Parathyroid adenoma (tissue), 2 donors: Measurements from ENCODE around the gene FEM1B.

Experiments used
- H2AFZ ChIP-seq: fragments of 300-600 bp; sonication (generic); one replicate; pipeline ENCODE4 v1.7.0; 2017; ENCODE audit warnings: antibody characterized with exemption, mild to moderate bottlenecking
- H3K27ac ChIP-seq: fragments of 300-600 bp; sonication (generic); one replicate; pipeline ENCODE4 v1.7.0; 2017
- H3K27me3 ChIP-seq: fragments of 300-600 bp; sonication (generic); one replicate; pipeline ENCODE4 v1.7.0; 2017; ENCODE audit warnings: low read length; ENCODE audit not compliant: control insufficient read depth, insufficient read depth
- H3K36me3 ChIP-seq: fragments of 300-600 bp; sonication (generic); one replicate; pipeline ENCODE4 v1.7.0; 2017; ENCODE audit warnings: low read length; ENCODE audit not compliant: control insufficient read depth, insufficient read depth
- H3K4me1 ChIP-seq: fragments of 300-600 bp; sonication (generic); one replicate; pipeline ENCODE4 v1.7.0; 2017; ENCODE audit warnings: control low read depth
- H3K4me2 ChIP-seq: fragments of 300-600 bp; sonication (generic); one replicate; pipeline ENCODE4 v1.7.0; 2017; ENCODE audit warnings: low read length
- H3K4me3 ChIP-seq: fragments of 300-600 bp; sonication (generic); one replicate; pipeline ENCODE4 v1.7.0; 2017; ENCODE audit warnings: low read depth, low read length
- H3K79me2 ChIP-seq: fragments of 300-600 bp; sonication (generic); one replicate; pipeline ENCODE4 v1.7.0; 2017; ENCODE audit warnings: control low read depth
- H3K9ac ChIP-seq: fragments of 300-600 bp; sonication (generic); one replicate; pipeline ENCODE4 v1.7.0; 2017; ENCODE audit warnings: mild to moderate bottlenecking
- H3K9me3 ChIP-seq: fragments of 300-600 bp; sonication (generic); one replicate; pipeline ENCODE4 v1.7.0; 2017; ENCODE audit warnings: low read length; ENCODE audit not compliant: control insufficient read depth
- TF ChIP-seq, protein P1 (sequence below): fragments of 300-600 bp; sonication (generic); IDR thresholded peaks from one replicate; pipeline ENCODE4 v1.7.0; 2017; ENCODE audit warnings: antibody characterized with exemption, mild to moderate bottlenecking
- donor health status: primary hyperparathyroidism.

The FEM1B gene

DNA sequence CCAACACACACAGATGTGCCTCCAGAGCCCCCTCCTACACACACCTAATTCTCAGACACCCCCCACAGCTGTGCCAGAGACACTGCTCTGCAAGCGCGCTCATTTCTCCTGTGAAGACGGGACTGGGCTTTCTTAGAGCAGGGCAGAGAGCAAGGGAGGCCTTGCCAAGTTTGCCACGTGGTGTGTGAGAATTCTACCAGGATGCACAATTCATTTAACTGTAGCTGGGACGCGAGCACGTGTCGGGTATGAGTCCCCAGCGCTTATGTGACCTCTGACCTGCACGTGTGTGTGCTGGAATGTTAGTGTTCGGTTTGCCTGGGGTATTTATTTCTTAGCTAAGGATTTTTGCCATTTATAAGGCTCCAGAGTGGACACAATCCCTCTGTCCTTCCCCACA, 37.0 kb downstream of the FEM1B start:
- Histone ChIP-seq H3K4me1 (no peaks in the 10 kb centered on the region), H3K27me3 (no peaks in the 10 kb centered on the region), H3K4me3 (no peak overlapping the region), H2AFZ (no peak overlapping the region), H3K4me2 (no peak overlapping the region), H3K9ac (no peak overlapping the region), H3K27ac (no peak overlapping the region), H3K79me2 (no peaks in the 10 kb centered on the region), H3K9me3 (no peaks in the 10 kb centered on the region), H3K36me3 (no peaks in the 10 kb centered on the region)
- TF ChIP-seq, protein P1, sequence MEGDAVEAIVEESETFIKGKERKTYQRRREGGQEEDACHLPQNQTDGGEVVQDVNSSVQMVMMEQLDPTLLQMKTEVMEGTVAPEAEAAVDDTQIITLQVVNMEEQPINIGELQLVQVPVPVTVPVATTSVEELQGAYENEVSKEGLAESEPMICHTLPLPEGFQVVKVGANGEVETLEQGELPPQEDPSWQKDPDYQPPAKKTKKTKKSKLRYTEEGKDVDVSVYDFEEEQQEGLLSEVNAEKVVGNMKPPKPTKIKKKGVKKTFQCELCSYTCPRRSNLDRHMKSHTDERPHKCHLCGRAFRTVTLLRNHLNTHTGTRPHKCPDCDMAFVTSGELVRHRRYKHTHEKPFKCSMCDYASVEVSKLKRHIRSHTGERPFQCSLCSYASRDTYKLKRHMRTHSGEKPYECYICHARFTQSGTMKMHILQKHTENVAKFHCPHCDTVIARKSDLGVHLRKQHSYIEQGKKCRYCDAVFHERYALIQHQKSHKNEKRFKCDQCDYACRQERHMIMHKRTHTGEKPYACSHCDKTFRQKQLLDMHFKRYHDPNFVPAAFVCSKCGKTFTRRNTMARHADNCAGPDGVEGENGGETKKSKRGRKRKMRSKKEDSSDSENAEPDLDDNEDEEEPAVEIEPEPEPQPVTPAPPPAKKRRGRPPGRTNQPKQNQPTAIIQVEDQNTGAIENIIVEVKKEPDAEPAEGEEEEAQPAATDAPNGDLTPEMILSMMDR: no peak

DNA sequence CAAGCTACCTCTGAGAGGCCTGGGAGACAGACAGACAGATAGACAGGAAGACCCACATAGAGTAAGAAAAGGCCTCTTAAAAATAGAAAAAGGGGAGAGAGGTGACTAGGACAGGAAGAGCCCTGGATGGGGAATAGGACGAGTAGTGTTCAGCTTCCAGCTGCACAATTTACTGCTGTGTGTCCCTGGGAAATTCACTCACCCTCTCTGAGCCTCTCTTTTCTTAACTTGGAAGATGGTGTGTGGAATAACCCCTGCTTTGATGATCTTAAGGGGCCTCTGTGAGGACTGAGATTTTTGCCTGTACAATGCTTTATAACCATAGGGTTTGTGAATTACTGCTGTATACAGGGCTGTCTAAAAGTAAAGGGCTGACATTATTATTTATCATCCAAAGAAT, 37.5 kb downstream of the FEM1B start:
- TF ChIP-seq, protein P1: no peak
- H3K27ac ChIP-seq: no peak overlapping the region
- H2AFZ ChIP-seq: no peak overlapping the region

DNA sequence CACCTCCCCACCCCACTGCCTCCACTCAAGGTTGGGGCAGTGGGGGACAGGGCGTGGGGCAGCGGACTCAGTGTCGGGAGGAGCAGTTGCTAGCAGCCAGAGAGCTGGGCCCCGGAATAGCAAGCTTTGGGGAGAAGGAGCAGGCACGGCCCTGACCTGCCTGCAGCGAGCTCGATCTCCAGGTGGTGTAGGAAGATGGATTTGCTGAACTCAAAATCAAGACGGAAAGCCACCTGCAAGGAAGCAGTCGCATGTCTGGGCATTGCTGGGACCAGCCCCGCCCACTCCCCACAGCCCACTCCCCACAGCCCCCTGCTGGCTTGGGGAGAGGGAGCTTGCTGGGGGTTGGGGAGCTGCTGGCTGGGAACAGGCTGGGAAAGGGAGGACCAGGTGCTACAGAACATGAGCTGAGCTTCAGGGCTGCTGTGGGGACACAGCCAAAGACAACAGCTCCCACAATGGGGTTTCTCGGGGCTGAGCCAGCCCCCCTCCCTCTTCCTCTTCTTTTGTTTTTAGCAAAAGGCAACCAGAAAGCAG, 38.0 kb downstream of the FEM1B start:
- TF ChIP-seq, protein P1: no peak
- Histone ChIP-seq H3K4me1 (no peaks in the 10 kb centered on the region), H3K9ac (no peak overlapping the region), H3K27me3 (no peaks in the 10 kb centered on the region), H2AFZ (no peak overlapping the region), H3K4me3 (no peak overlapping the region), H3K27ac (no peak overlapping the region), H3K79me2 (no peaks in the 10 kb centered on the region), H3K9me3 (no peaks in the 10 kb centered on the region), H3K36me3 (no peaks in the 10 kb centered on the region), H3K4me2 (no peak overlapping the region)

More for the DNA sequence above, 37.5 kb downstream of the FEM1B start:
- H3K4me3 ChIP-seq: no peak overlapping the region
- H3K4me1 ChIP-seq: no peaks in the 10 kb centered on the region
- no peak overlapping the region for H3K9ac ChIP-seq
- H3K4me2 ChIP-seq: no peak overlapping the region
- H3K36me3 ChIP-seq: no peaks in the 10 kb centered on the region
- H3K27me3 ChIP-seq: no peaks in the 10 kb centered on the region
- H3K9me3 ChIP-seq: no peaks in the 10 kb centered on the region
- H3K79me2 ChIP-seq: no peaks in the 10 kb centered on the region

DNA sequence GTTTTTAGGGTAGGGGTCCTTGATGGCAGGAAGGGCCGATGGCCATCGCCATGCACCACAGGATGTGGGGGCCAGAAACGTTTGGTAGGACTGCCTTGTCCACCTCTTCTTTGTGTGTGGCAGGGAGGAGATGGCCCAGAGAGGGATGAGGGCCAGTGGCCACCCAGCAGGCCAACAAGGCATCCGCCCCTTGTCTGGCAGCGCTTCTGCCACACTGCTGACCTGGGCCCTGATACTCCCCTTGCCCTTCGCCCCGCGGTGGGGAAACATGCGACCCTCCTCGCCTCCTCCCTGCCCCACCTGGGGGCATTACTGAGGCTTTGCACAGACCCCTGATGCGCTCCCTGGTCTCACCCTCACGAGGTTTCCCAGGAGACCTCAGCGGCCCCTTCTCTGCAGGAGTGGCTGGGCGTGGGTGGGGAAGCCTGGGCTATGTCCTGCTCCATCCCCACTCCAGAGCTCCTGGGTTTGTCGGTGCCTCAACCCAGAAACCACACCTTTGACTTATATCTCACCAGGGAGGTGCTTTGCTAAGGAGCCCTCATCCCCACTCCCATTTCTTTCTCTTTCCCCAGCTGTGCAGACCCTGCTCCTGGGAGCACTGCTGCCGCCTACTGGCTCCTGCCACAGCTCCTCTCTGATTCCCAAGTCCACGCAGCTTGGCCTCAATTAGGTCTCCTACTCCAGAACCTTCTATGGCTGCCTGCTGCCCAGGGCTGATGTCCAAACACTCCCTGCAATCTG, 38.7 kb downstream of the FEM1B start:
- Histone ChIP-seq H3K9ac (no peak overlapping the region), H3K4me3 (no peak overlapping the region), H3K79me2 (no peaks in the 10 kb centered on the region), H2AFZ (no peak overlapping the region), H3K4me1 (no peaks in the 10 kb centered on the region), H3K4me2 (no peak overlapping the region), H3K27ac (no peak overlapping the region), H3K36me3 (no peaks in the 10 kb centered on the region), H3K27me3 (no peaks in the 10 kb centered on the region), H3K9me3 (no peaks in the 10 kb centered on the region)
- TF ChIP-seq, protein P1: no peak
